ENCODE data around the gene ZMYND19. TPM values are rescaled to one million over a fixed set of nuclear protein-coding genes. Genes with fewer than 3 reads are reported as not detected.
"Not testable (repeated sequence)": the region's sequence is repeated elsewhere in the genome, so short reads cannot be mapped to it uniquely, and the experiment has no call there.

ZMYND19 gene
- total and polyA plus RNA-seq, 2 donors (not counting 3 experiments of a cell fraction or from before 2014, with no cell fraction given), result 22.8 to 32.6 TPM

GRCh38 chr9:137534256-137535119, 55.8 kb downstream of the ZMYND19 start:
- no peaks in the 10 kb centered on the region for H3K27me3 ChIP-seq (ENCODE audit: control insufficient read depth in 2 of 2, insufficient read depth in 2 of 2, low read length in 2 of 2)
- no TSS peak for BruUV-seq (replicated peaks)
- no peak for TF ChIP-seq POLR2A (IDR thresholded peaks at IDR 0.05; ENCODE audit: low read depth, low read length)
- peak; percentile 96 for TF ChIP-seq MAX (IDR thresholded peaks at IDR 0.05; ENCODE audit: insufficient read depth, insufficient read length)
- TF ChIP-seq CTCF (IDR thresholded peaks at IDR 0.05; ENCODE audit: extremely low read depth in 1 of 2, insufficient read depth in 1 of 2, low read depth in 1 of 2, low read length in 2 of 2), result peak; percentile 66 to 71
- no peak for TF ChIP-seq GATA2 (IDR thresholded peaks at IDR 0.05; ENCODE audit: insufficient read depth, insufficient read length, low read depth, low read length)
- no peak for TF ChIP-seq EZH2 (IDR thresholded peaks at IDR 0.05; ENCODE audit: borderline replicate concordance, low read depth, low read length, severe bottlenecking)
- peak; percentile 46 for TF ChIP-seq MYC (IDR thresholded peaks at IDR 0.05; ENCODE audit: low read depth, low read length)
- TF ChIP-seq JUN (IDR thresholded peaks at IDR 0.05; ENCODE audit: borderline replicate concordance, insufficient read depth, insufficient read length, low read depth), result no peak
- TF ChIP-seq POLR2AphosphoS5 (IDR thresholded peaks at IDR 0.05; ENCODE audit: insufficient read depth, low read depth, low read length), result no peak
- no peak for TF ChIP-seq FOS (IDR thresholded peaks at IDR 0.05; ENCODE audit: borderline replicate concordance, insufficient read depth, low read length)
- intact Hi-C loops (cut with micrococcal nuclease), result no loop called here
- no peak overlapping the region for H3K4me2 ChIP-seq (ENCODE audit: insufficient read depth, low read length)
- dilution Hi-C loops (cut with MboI; ENCODE audit: extremely low pct_ligation_motif_present, low sequenced_read_pairs), result no loop called here
- H3K79me2 ChIP-seq (ENCODE audit: control insufficient read depth, insufficient read depth, low read length), result no peaks in the 10 kb centered on the region
- peaks cover 2% of the 10 kb centered on the region for H3K4me1 ChIP-seq (ENCODE audit: control insufficient read depth, extremely low read depth, insufficient read depth, low read length)
- H3K4me3 ChIP-seq (replicated peaks in 1 of 3; ENCODE audit: insufficient read depth in 1 of 3, low read depth in 1 of 3, low read length in 3 of 3), result no peak overlapping the region
- no peaks in the 10 kb centered on the region for H3K36me3 ChIP-seq (ENCODE audit: control insufficient read depth in 2 of 2, extremely low read depth in 1 of 2, insufficient read depth in 2 of 2, low read length in 2 of 2)
- ChIA-PET POLR2A (interaction anchor here (0.7 kb wide), 1 partner anchor 66 kb away, joined by 3 read pairs; no protein-coding TSS in a partner anchor), CTCF (interaction anchor here (0.6 to 1.9 kb wide), 22 partner anchors 8 to 250 kb away, joined by 3 to 16 read pairs (median 5); partner anchors contain the start of genes DPH7, EXD3 and MRPL41)
- no peaks in the 10 kb centered on the region for H3K9me3 ChIP-seq (replicated peaks; ENCODE audit: control insufficient read depth, insufficient read depth, low read length)
- no peak overlapping the region for H3K27ac ChIP-seq (ENCODE audit: insufficient read depth, low read depth, low read length)
- peak; percentile 91 for FAIRE-seq
- no peaks in the 10 kb centered on the region for H3K9me1 ChIP-seq (replicated peaks; ENCODE audit: control insufficient read depth, extremely low read depth, insufficient read depth, low read length)
- peak overlapping the region; percentile 87 for H2AFZ ChIP-seq (ENCODE audit: low read depth, low read length)
- H4K20me1 ChIP-seq (replicated peaks; ENCODE audit: control insufficient read depth, extremely low read depth, insufficient read depth, low read length), result no peaks in the 10 kb centered on the region
- peak; percentile 71 for DNase-seq (ENCODE audit: low read depth, low spot score)
- no peak overlapping the region for H3K9ac ChIP-seq (replicated peaks; ENCODE audit: extremely low read depth, insufficient read depth, low read length)

- FAIRE-seq, result not testable (repeated sequence)
Measured at GRCh38 chr9:137532891-137533468, 57.3 kb downstream of the ZMYND19 start.

More at GRCh38 chr9:137532891-137533468, 57.3 kb downstream of the ZMYND19 start:
- intact Hi-C loops (cut with micrococcal nuclease); H2AFZ ChIP-seq (ENCODE audit: low read depth, low read length); H3K4me2 ChIP-seq (ENCODE audit: insufficient read depth, low read length); H3K27ac ChIP-seq (ENCODE audit: insufficient read depth, low read depth, low read length); H3K4me3 ChIP-seq (replicated peaks in 1 of 3; ENCODE audit: insufficient read depth in 1 of 3, low read depth in 1 of 3, low read length in 3 of 3); dilution Hi-C loops (cut with MboI; ENCODE audit: extremely low pct_ligation_motif_present, low sequenced_read_pairs); H3K9me3 ChIP-seq (replicated peaks; ENCODE audit: control insufficient read depth, insufficient read depth, low read length); H3K27me3 ChIP-seq (ENCODE audit: control insufficient read depth in 2 of 2, insufficient read depth in 2 of 2, low read length in 2 of 2); H3K79me2 ChIP-seq (ENCODE audit: control insufficient read depth, insufficient read depth, low read length); DNase-seq (ENCODE audit: low read depth, low spot score); H3K4me1 ChIP-seq (ENCODE audit: control insufficient read depth, extremely low read depth, insufficient read depth, low read length); H3K9me1 ChIP-seq (replicated peaks; ENCODE audit: control insufficient read depth, extremely low read depth, insufficient read depth, low read length); POLR2A ChIA-PET; H3K9ac ChIP-seq (replicated peaks; ENCODE audit: extremely low read depth, insufficient read depth, low read length); H3K36me3 ChIP-seq (ENCODE audit: control insufficient read depth in 2 of 2, extremely low read depth in 1 of 2, insufficient read depth in 2 of 2, low read length in 2 of 2); CTCF ChIA-PET; H4K20me1 ChIP-seq (replicated peaks; ENCODE audit: control insufficient read depth, extremely low read depth, insufficient read depth, low read length); BruUV-seq (replicated peaks): not testable (repeated sequence)
